Measurements from ENCODE around the gene ARPC1B. TPM values are rescaled to one million over a fixed set of nuclear protein-coding genes. Genes with fewer than 3 reads are reported as not detected.
A peak's percentile ranks its signal among the peaks of the same experiment; 100 is the strongest.

Gene ARPC1B
- total and polyA plus RNA-seq, 9 of the 15 experiments (the other 6 are each of a cell fraction or from before 2014, with no cell fraction given): 6.7 to 357 (median 211) TPM

DNA sequence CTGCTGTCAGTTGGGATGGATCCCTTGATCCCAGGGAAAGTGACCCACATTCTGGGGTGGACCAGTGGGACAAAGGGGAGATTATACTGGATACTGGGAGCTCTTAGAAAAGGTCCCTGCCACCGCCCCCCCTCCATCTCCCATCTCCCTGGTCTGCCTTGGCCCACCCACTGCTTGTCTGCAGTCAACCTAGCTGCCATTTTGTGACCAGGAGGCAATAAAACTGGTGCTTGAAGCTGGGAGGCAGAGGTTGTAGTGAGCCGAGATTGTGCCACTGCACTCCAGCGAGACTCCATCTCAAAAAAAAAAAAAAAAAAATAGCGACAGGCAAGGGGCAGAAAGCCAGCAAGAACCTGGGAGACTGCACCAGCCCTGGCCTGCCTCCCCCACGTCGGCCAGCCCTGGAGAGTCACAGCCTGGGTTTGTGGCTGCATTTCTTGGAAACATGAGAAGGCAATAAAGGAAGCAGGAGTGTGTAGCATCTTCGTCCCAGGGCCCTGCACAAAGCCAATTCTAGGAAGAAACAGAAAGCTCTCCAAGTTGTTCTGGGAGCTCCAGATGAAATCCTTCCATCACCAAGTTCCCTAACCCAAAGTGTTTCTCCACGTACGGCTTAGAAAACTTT lies 4.7 kb upstream of the ARPC1B start (continued):
- TF ChIP-seq, protein P1, sequence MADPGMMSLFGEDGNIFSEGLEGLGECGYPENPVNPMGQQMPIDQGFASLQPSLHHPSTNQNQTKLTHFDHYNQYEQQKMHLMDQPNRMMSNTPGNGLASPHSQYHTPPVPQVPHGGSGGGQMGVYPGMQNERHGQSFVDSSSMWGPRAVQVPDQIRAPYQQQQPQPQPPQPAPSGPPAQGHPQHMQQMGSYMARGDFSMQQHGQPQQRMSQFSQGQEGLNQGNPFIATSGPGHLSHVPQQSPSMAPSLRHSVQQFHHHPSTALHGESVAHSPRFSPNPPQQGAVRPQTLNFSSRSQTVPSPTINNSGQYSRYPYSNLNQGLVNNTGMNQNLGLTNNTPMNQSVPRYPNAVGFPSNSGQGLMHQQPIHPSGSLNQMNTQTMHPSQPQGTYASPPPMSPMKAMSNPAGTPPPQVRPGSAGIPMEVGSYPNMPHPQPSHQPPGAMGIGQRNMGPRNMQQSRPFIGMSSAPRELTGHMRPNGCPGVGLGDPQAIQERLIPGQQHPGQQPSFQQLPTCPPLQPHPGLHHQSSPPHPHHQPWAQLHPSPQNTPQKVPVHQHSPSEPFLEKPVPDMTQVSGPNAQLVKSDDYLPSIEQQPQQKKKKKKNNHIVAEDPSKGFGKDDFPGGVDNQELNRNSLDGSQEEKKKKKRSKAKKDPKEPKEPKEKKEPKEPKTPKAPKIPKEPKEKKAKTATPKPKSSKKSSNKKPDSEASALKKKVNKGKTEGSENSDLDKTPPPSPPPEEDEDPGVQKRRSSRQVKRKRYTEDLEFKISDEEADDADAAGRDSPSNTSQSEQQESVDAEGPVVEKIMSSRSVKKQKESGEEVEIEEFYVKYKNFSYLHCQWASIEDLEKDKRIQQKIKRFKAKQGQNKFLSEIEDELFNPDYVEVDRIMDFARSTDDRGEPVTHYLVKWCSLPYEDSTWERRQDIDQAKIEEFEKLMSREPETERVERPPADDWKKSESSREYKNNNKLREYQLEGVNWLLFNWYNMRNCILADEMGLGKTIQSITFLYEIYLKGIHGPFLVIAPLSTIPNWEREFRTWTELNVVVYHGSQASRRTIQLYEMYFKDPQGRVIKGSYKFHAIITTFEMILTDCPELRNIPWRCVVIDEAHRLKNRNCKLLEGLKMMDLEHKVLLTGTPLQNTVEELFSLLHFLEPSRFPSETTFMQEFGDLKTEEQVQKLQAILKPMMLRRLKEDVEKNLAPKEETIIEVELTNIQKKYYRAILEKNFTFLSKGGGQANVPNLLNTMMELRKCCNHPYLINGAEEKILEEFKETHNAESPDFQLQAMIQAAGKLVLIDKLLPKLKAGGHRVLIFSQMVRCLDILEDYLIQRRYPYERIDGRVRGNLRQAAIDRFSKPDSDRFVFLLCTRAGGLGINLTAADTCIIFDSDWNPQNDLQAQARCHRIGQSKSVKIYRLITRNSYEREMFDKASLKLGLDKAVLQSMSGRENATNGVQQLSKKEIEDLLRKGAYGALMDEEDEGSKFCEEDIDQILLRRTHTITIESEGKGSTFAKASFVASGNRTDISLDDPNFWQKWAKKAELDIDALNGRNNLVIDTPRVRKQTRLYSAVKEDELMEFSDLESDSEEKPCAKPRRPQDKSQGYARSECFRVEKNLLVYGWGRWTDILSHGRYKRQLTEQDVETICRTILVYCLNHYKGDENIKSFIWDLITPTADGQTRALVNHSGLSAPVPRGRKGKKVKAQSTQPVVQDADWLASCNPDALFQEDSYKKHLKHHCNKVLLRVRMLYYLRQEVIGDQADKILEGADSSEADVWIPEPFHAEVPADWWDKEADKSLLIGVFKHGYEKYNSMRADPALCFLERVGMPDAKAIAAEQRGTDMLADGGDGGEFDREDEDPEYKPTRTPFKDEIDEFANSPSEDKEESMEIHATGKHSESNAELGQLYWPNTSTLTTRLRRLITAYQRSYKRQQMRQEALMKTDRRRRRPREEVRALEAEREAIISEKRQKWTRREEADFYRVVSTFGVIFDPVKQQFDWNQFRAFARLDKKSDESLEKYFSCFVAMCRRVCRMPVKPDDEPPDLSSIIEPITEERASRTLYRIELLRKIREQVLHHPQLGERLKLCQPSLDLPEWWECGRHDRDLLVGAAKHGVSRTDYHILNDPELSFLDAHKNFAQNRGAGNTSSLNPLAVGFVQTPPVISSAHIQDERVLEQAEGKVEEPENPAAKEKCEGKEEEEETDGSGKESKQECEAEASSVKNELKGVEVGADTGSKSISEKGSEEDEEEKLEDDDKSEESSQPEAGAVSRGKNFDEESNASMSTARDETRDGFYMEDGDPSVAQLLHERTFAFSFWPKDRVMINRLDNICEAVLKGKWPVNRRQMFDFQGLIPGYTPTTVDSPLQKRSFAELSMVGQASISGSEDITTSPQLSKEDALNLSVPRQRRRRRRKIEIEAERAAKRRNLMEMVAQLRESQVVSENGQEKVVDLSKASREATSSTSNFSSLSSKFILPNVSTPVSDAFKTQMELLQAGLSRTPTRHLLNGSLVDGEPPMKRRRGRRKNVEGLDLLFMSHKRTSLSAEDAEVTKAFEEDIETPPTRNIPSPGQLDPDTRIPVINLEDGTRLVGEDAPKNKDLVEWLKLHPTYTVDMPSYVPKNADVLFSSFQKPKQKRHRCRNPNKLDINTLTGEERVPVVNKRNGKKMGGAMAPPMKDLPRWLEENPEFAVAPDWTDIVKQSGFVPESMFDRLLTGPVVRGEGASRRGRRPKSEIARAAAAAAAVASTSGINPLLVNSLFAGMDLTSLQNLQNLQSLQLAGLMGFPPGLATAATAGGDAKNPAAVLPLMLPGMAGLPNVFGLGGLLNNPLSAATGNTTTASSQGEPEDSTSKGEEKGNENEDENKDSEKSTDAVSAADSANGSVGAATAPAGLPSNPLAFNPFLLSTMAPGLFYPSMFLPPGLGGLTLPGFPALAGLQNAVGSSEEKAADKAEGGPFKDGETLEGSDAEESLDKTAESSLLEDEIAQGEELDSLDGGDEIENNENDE (IDR thresholded peaks at IDR 0.05; ENCODE audit: low read depth, low read length): no peak
- no peak for TF ChIP-seq MTA2 (IDR thresholded peaks at IDR 0.05; ENCODE audit: low read depth)
- TF ChIP-seq, protein P2, sequence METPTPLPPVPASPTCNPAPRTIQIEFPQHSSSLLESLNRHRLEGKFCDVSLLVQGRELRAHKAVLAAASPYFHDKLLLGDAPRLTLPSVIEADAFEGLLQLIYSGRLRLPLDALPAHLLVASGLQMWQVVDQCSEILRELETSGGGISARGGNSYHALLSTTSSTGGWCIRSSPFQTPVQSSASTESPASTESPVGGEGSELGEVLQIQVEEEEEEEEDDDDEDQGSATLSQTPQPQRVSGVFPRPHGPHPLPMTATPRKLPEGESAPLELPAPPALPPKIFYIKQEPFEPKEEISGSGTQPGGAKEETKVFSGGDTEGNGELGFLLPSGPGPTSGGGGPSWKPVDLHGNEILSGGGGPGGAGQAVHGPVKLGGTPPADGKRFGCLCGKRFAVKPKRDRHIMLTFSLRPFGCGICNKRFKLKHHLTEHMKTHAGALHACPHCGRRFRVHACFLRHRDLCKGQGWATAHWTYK (CRISPR knock-in tag; IDR thresholded peaks at IDR 0.05): no peak
- TF ChIP-seq SAFB2 (IDR thresholded peaks at IDR 0.05; ENCODE audit: borderline replicate concordance, low read depth, low read length, severe bottlenecking): no peak
- no peak for TF ChIP-seq POLR2AphosphoS2 (IDR thresholded peaks at IDR 0.05; ENCODE audit: low read length)
- TF ChIP-seq OTX1 (CRISPR knock-in tag; IDR thresholded peaks at IDR 0.05): no peak
- TF ChIP-seq, protein P3, sequence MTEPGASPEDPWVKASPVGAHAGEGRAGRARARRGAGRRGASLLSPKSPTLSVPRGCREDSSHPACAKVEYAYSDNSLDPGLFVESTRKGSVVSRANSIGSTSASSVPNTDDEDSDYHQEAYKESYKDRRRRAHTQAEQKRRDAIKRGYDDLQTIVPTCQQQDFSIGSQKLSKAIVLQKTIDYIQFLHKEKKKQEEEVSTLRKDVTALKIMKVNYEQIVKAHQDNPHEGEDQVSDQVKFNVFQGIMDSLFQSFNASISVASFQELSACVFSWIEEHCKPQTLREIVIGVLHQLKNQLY (CRISPR knock-in tag; conservative IDR thresholded peaks at IDR 0.05): no peak
- TF ChIP-seq, protein P4, sequence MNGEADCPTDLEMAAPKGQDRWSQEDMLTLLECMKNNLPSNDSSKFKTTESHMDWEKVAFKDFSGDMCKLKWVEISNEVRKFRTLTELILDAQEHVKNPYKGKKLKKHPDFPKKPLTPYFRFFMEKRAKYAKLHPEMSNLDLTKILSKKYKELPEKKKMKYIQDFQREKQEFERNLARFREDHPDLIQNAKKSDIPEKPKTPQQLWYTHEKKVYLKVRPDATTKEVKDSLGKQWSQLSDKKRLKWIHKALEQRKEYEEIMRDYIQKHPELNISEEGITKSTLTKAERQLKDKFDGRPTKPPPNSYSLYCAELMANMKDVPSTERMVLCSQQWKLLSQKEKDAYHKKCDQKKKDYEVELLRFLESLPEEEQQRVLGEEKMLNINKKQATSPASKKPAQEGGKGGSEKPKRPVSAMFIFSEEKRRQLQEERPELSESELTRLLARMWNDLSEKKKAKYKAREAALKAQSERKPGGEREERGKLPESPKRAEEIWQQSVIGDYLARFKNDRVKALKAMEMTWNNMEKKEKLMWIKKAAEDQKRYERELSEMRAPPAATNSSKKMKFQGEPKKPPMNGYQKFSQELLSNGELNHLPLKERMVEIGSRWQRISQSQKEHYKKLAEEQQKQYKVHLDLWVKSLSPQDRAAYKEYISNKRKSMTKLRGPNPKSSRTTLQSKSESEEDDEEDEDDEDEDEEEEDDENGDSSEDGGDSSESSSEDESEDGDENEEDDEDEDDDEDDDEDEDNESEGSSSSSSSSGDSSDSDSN (IDR thresholded peaks at IDR 0.05; ENCODE audit: borderline replicate concordance in 1 of 2, low read depth in 2 of 2, low read length in 2 of 2): peak in 1 of 2 experiments; percentile 92; a peak in 2 of 4 replicates
- TF ChIP-seq PML (IDR thresholded peaks at IDR 0.05; ENCODE audit: low read length): no peak
- no peak for TF ChIP-seq MEF2A (IDR thresholded peaks at IDR 0.05; ENCODE audit: control insufficient read depth, low read depth, low read length)

Measured in K562 (cell line).